ENCODE results near the gene MAFB.

Gene MAFB

DNA sequence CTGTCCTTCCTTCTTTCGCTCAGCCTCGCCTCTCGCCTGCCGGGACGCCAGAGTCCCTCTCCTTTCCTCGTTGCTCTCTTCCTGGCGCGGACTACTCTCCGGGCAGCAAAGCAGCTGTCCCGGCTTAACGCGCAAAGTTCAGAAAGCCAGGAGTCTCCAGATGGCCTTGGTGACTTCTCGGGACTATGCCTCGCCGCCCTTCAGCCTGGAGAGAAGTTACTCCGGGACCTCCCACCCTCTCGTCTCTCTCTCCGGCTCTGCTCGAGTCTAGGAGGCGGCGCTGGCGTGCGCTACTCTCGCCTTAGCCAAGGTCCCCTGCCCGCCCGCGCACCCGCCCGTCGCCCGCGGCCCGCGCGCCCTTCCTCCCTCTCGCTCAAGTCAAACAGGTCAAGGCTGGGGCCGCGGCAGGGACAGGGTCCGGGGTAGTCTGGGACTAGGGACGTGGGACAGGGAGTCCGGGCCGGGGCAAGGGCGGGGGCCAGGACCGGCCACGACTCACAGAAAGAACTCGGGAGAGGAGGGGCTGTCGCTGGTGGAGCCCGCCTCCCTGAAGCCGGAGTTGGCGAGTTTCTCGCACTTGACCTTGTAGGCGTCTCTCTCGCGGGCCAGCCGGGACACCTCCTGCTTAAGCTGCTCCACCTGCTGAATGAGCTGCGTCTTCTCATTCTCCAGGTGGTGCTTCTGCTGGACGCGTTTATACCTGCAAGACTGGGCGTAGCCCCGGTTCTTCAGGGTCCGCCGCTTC, 1.5 kb downstream of the MAFB start:
- Mint-ChIP-seq H3K27ac (no peak overlapping the region), H3K27me3 (ENCODE audit: low read depth, poor library complexity) (peaks cover 92% of the 10 kb centered on the region), H3K36me3 (ENCODE audit: low read depth) (peaks cover 25% of the 10 kb centered on the region), H3K4me1 (peaks cover 63% of the 10 kb centered on the region), H3K4me3 (peak overlapping the region; percentile 96), H3K9me3 (no peaks in the 10 kb centered on the region)
- DNase-seq = peak; percentile 75
- TF ChIP-seq, protein P1, sequence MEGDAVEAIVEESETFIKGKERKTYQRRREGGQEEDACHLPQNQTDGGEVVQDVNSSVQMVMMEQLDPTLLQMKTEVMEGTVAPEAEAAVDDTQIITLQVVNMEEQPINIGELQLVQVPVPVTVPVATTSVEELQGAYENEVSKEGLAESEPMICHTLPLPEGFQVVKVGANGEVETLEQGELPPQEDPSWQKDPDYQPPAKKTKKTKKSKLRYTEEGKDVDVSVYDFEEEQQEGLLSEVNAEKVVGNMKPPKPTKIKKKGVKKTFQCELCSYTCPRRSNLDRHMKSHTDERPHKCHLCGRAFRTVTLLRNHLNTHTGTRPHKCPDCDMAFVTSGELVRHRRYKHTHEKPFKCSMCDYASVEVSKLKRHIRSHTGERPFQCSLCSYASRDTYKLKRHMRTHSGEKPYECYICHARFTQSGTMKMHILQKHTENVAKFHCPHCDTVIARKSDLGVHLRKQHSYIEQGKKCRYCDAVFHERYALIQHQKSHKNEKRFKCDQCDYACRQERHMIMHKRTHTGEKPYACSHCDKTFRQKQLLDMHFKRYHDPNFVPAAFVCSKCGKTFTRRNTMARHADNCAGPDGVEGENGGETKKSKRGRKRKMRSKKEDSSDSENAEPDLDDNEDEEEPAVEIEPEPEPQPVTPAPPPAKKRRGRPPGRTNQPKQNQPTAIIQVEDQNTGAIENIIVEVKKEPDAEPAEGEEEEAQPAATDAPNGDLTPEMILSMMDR (IDR thresholded peaks at IDR 0.05) = no peak

DNA sequence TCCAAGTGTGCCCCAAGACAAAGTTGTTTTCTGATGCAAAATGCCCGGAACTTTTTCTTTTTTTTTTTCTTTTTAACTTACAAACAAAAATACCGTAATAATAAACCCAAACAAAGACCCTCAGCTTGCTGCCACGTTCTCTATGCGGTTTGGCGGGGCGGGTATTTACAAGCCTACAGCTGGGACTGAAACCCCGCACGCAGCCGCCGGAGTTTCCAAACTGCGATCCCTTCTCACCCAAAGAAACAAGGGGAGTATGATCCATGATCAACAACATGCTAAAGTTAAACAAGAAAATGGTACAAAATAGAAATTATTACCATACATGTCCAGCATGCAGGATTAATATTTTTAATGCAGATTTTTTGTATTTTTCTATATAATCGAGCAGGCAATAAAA, 2.1 kb downstream of the MAFB start:
- TF ChIP-seq, protein P1 (IDR thresholded peaks at IDR 0.05) = no peak
- Mint-ChIP-seq H3K4me1 (peaks cover 63% of the 10 kb centered on the region), H3K4me3 (peak overlapping the region; percentile 96), H3K9me3 (no peaks in the 10 kb centered on the region), H3K36me3 (ENCODE audit: low read depth) (peaks cover 25% of the 10 kb centered on the region), H3K27me3 (ENCODE audit: low read depth, poor library complexity) (peaks cover 92% of the 10 kb centered on the region), H3K27ac (no peak overlapping the region)
- no peak for DNase-seq

DNA sequence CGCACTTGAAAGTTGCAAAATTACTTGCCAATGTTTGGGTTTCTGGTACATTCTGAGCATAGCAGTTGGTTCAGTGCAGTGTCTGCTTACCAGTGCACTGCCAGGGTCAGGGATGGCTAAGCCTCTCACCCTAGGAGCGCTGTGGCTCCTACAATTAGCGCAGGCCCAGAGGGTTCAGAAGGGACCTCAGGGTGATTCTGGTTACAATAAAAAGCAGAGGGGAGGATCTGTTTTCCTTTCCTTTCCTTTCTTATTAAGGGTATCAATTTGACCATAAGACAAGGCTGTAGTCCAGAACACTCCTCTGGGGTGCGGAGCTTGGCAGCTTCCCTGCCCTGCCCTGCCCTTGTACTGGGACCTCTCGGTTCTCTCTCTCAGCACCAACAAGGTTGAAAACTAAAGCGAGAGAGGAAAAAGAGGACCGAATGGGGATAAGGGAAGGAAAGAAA, 2.6 kb downstream of the MAFB start:
- peaks cover 59% of the 10 kb centered on the region for H3K4me1 Mint-ChIP-seq

DNA sequence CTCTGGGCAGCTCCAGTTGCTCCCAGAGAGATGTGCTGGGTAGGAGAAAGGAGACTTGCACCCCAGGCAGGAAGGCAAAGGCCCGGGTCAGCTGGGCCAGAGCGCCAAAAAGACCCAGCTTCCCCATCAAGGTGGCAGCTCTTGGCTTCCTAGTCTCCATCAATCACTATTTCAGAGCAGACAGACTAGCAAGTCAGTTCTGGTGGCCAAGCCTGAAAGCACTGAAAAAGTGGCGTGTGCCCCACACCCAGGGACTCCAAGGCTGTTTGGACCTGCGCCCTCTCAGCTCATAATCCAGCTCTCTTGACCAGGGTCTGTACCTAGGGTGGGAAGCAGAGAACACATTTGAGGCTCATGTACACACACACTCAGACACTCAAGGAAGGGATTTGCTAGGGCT, 3.7 kb downstream of the MAFB start:
- Mint-ChIP-seq H3K27ac (no peak overlapping the region), H3K4me3 (peak overlapping the region; percentile 63), H3K9me3 (no peaks in the 10 kb centered on the region), H3K4me1 (peaks cover 48% of the 10 kb centered on the region), H3K36me3 (ENCODE audit: low read depth) (peaks cover 25% of the 10 kb centered on the region), H3K27me3 (ENCODE audit: low read depth, poor library complexity) (peaks cover 92% of the 10 kb centered on the region)
- TF ChIP-seq, protein P1 (IDR thresholded peaks at IDR 0.05) = no peak
- no peak for DNase-seq

More for the DNA sequence above, 2.6 kb downstream of the MAFB start:
- no peak for DNase-seq
- Mint-ChIP-seq H3K9me3 (no peaks in the 10 kb centered on the region), H3K27me3 (ENCODE audit: low read depth, poor library complexity) (peaks cover 92% of the 10 kb centered on the region), H3K36me3 (ENCODE audit: low read depth) (peaks cover 25% of the 10 kb centered on the region), H3K27ac (no peak overlapping the region), H3K4me3 (peak overlapping the region; percentile 96)
- TF ChIP-seq, protein P1 (IDR thresholded peaks at IDR 0.05) = no peak

DNA sequence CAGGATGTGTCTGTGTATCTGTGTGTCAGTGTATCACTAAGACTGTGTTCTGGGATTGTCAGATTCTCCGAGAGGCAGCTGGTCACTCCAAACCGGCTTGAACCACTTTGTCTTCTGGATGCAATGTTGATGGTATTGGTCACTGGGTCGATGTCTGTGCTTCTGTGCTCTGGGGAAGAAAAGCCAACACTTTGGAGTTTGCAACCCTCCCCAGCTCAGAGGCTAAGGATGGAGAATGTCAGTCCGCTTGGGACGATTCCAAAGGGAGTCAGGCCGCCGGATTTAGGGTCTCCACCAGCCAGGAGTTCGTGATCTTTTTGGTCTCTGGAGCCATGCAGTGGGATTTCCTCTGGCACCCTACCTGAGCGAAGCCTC, 5.2 kb downstream of the MAFB start:
- DNase-seq = no peak
- Mint-ChIP-seq H3K27ac (no peak overlapping the region), H3K4me3 (peak overlapping the region; percentile 83), H3K36me3 (ENCODE audit: low read depth) (peaks cover 25% of the 10 kb centered on the region), H3K27me3 (ENCODE audit: low read depth, poor library complexity) (peaks cover 97% of the 10 kb centered on the region), H3K4me1 (peaks cover 48% of the 10 kb centered on the region), H3K9me3 (no peaks in the 10 kb centered on the region)
- TF ChIP-seq, protein P1 (IDR thresholded peaks at IDR 0.05) = no peak
